ENCODE results near the gene CYYR1.

Gene CYYR1

GRCh38 chr21:26432410-26432809, 140.7 kb downstream of the CYYR1 start:
- no peaks in the 10 kb centered on the region for H3K27me3 ChIP-seq (ENCODE audit: insufficient read depth, low read depth)
- TF ChIP-seq, protein P1, sequence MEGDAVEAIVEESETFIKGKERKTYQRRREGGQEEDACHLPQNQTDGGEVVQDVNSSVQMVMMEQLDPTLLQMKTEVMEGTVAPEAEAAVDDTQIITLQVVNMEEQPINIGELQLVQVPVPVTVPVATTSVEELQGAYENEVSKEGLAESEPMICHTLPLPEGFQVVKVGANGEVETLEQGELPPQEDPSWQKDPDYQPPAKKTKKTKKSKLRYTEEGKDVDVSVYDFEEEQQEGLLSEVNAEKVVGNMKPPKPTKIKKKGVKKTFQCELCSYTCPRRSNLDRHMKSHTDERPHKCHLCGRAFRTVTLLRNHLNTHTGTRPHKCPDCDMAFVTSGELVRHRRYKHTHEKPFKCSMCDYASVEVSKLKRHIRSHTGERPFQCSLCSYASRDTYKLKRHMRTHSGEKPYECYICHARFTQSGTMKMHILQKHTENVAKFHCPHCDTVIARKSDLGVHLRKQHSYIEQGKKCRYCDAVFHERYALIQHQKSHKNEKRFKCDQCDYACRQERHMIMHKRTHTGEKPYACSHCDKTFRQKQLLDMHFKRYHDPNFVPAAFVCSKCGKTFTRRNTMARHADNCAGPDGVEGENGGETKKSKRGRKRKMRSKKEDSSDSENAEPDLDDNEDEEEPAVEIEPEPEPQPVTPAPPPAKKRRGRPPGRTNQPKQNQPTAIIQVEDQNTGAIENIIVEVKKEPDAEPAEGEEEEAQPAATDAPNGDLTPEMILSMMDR (conservative IDR thresholded peaks at IDR 0.05; ENCODE audit: low read depth, low read length): no peak

DNA sequence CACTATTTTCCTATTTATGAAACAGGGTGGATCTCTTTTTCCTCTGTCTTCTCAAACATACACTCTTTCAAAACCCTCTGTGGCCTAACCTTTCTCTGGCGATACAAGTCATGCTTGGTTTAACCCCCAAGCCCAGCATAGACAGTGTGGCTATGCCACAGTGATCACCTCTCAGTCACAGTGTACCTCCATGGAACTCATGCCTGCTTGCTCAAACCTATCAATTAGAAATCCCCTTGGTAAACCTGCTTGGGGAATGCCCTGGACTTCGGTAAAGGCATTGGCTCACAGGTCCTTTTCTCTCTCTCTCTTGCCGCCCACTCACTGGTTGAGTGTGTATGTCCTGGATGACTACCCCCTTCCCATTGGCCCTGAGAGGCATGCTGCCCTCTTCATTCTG, 147.5 kb downstream of the CYYR1 start:
- Histone ChIP-seq H4K20me1 (ENCODE audit: insufficient read depth) (no peaks in the 10 kb centered on the region), H3K4me1 (ENCODE audit: low read depth, poor library complexity, severe bottlenecking) (no peaks in the 10 kb centered on the region), H3K4me3 (IDR thresholded peaks at IDR 0.05; ENCODE audit: insufficient read depth, low read depth, low read length) (no peak overlapping the region), H2AFZ (ENCODE audit: low read depth) (no peak overlapping the region), H3K27ac (no peak overlapping the region), H3K36me3 (ENCODE audit: insufficient read depth) (no peaks in the 10 kb centered on the region), H3K9ac (no peak overlapping the region), H3K79me2 (ENCODE audit: insufficient read depth, low read depth) (no peaks in the 10 kb centered on the region), H3K27me3 (ENCODE audit: insufficient read depth, low read depth) (no peaks in the 10 kb centered on the region), H3K4me2 (no peak overlapping the region)
- TF ChIP-seq, protein P1 (conservative IDR thresholded peaks at IDR 0.05; ENCODE audit: low read depth, low read length): no peak

More at GRCh38 chr21:26432410-26432809, 140.7 kb downstream of the CYYR1 start:
- peak overlapping the region; percentile 1; the same call in 1 of the 2 replicates for H2AFZ ChIP-seq (ENCODE audit: low read depth)
- no peaks in the 10 kb centered on the region for H3K36me3 ChIP-seq (ENCODE audit: insufficient read depth)
- no peaks in the 10 kb centered on the region for H3K79me2 ChIP-seq (ENCODE audit: insufficient read depth, low read depth)
- H3K4me2 ChIP-seq: peak overlapping the region; percentile 6
- H4K20me1 ChIP-seq (ENCODE audit: insufficient read depth): no peaks in the 10 kb centered on the region
- H3K9ac ChIP-seq: no peak overlapping the region
- no peak overlapping the region for H3K4me3 ChIP-seq (IDR thresholded peaks at IDR 0.05; ENCODE audit: insufficient read depth, low read depth, low read length)
- H3K4me1 ChIP-seq (ENCODE audit: low read depth, poor library complexity, severe bottlenecking): peaks cover 21% of the 10 kb centered on the region
- H3K27ac ChIP-seq: no peak overlapping the region

GRCh38 chr21:26423511-26423910, 149.6 kb downstream of the CYYR1 start:
- Histone ChIP-seq H3K27me3 (ENCODE audit: insufficient read depth, low read depth) (no peaks in the 10 kb centered on the region), H3K9ac (no peak overlapping the region), H3K4me3 (IDR thresholded peaks at IDR 0.05; ENCODE audit: insufficient read depth, low read depth, low read length) (no peak overlapping the region), H2AFZ (ENCODE audit: low read depth) (no peak overlapping the region), H3K27ac (no peak overlapping the region), H3K4me2 (no peak overlapping the region), H3K36me3 (ENCODE audit: insufficient read depth) (no peaks in the 10 kb centered on the region), H4K20me1 (ENCODE audit: insufficient read depth) (no peaks in the 10 kb centered on the region), H3K79me2 (ENCODE audit: insufficient read depth, low read depth) (no peaks in the 10 kb centered on the region), H3K4me1 (ENCODE audit: low read depth, poor library complexity, severe bottlenecking) (no peaks in the 10 kb centered on the region)
- TF ChIP-seq, protein P1 (conservative IDR thresholded peaks at IDR 0.05; ENCODE audit: low read depth, low read length): no peak

DNA sequence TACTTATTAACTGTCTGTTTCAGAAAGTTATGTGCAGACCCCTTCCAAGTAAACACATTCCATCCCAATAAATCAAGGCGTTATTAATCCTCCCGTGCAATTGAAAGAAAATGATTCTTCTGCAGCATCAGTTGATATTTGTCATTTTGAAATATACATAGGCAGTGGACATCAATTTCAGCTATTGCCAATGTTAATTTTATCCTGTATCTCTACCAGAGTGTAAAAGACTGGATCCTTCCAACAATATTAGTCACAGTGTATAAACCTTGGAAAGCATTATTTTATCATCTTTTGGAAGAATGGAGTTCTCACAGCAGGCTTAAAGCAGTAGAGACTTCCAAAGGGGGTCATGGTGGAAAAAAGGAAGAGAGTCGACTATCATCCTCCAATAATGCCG, 150.4 kb downstream of the CYYR1 start:
- H3K4me1 ChIP-seq (ENCODE audit: low read depth, poor library complexity, severe bottlenecking): no peaks in the 10 kb centered on the region
- no peak overlapping the region for H2AFZ ChIP-seq (ENCODE audit: low read depth)
- H3K79me2 ChIP-seq (ENCODE audit: insufficient read depth, low read depth): no peaks in the 10 kb centered on the region
- H4K20me1 ChIP-seq (ENCODE audit: insufficient read depth): no peaks in the 10 kb centered on the region
- no peaks in the 10 kb centered on the region for H3K36me3 ChIP-seq (ENCODE audit: insufficient read depth)
- H3K9ac ChIP-seq: no peak overlapping the region
- no peak overlapping the region for H3K4me3 ChIP-seq (IDR thresholded peaks at IDR 0.05; ENCODE audit: insufficient read depth, low read depth, low read length)
- H3K4me2 ChIP-seq: no peak overlapping the region
- no peak overlapping the region for H3K27ac ChIP-seq
- H3K27me3 ChIP-seq (ENCODE audit: insufficient read depth, low read depth): no peaks in the 10 kb centered on the region
- TF ChIP-seq, protein P1 (conservative IDR thresholded peaks at IDR 0.05; ENCODE audit: low read depth, low read length): no peak
